Measurements from ENCODE around the gene CTIF.

- TF ChIP-seq CTCF (IDR thresholded peaks at IDR 0.05; ENCODE audit: poor library complexity) = no peak
- no peak for TF ChIP-seq EZH2 (IDR thresholded peaks at IDR 0.05; ENCODE audit: borderline replicate concordance)
- TF ChIP-seq EZH2phosphoT487 (IDR thresholded peaks at IDR 0.05; ENCODE audit: low read depth, severe bottlenecking, unreplicated experiment) = no peak
Observed at GRCh38 chr18:48639772-48640432, 101.1 kb downstream of the CTIF start.

Data from hepatocyte (in vitro differentiated cells).